ENCODE measurements around the gene KRT7.
"Not testable (repeated sequence)": the region's sequence is repeated elsewhere in the genome, so short reads cannot be mapped to it uniquely, and the experiment has no call there.

KRT7 gene

GRCh38 chr12:52254180-52254964 lies 21.3 kb downstream of the KRT7 start:
- no peak overlapping the region for H3K4me3 ChIP-seq (ENCODE audit: low read length)
- no peak for TF ChIP-seq CTCF (IDR thresholded peaks at IDR 0.05; ENCODE audit: insufficient read depth, low read depth, low read length, missing control alignments)
- no peak for DNase-seq (ENCODE audit: low read depth)

GRCh38 chr12:52254965-52255751 lies 22.1 kb downstream of the KRT7 start:
- DNase-seq (ENCODE audit: low read depth), result no peak
- TF ChIP-seq CTCF (IDR thresholded peaks at IDR 0.05; ENCODE audit: insufficient read depth, low read depth, low read length, missing control alignments), result no peak
- H3K4me3 ChIP-seq (ENCODE audit: low read length), result no peak overlapping the region

- DNase-seq (ENCODE audit: low read depth), result no peak
- no peak for TF ChIP-seq CTCF (IDR thresholded peaks at IDR 0.05; ENCODE audit: insufficient read depth, low read depth, low read length, missing control alignments)
Observed at GRCh38 chr12:52255926-52256583, 23.0 kb downstream of the KRT7 start.

GRCh38 chr12:52256584-52256935 lies 23.5 kb downstream of the KRT7 start:
- no peak overlapping the region for H3K4me3 ChIP-seq (ENCODE audit: low read length)
- TF ChIP-seq CTCF (IDR thresholded peaks at IDR 0.05; ENCODE audit: insufficient read depth, low read depth, low read length, missing control alignments), result no peak
- no peak for DNase-seq (ENCODE audit: low read depth)

More at GRCh38 chr12:52255926-52256583, 23.0 kb downstream of the KRT7 start:
- no peak overlapping the region for H3K4me3 ChIP-seq (ENCODE audit: low read length)

GRCh38 chr12:52257074-52257551 lies 24.1 kb downstream of the KRT7 start:
- no peak for TF ChIP-seq CTCF (IDR thresholded peaks at IDR 0.05; ENCODE audit: insufficient read depth, low read depth, low read length, missing control alignments)
- no peak overlapping the region for H3K4me3 ChIP-seq (ENCODE audit: low read length)
- DNase-seq (ENCODE audit: low read depth), result no peak

- H3K4me3 ChIP-seq (ENCODE audit: low read length); DNase-seq (ENCODE audit: low read depth): not testable (repeated sequence)
Observed at GRCh38 chr12:52257922-52258321, 24.9 kb downstream of the KRT7 start.

GRCh38 chr12:52258335-52258901 lies 25.4 kb downstream of the KRT7 start:
- no peak for DNase-seq (ENCODE audit: low read depth)
- TF ChIP-seq CTCF (IDR thresholded peaks at IDR 0.05; ENCODE audit: insufficient read depth, low read depth, low read length, missing control alignments), result no peak
- H3K4me3 ChIP-seq (ENCODE audit: low read length), result no peak overlapping the region
